HL-60/S4 (cell line): Measurements from ENCODE around the gene NOD1.

Experiments
- in situ Hi-C: fragments of 300-500 bp; cut with MboI; formaldehyde crosslinking; loops from 2 replicates; pipeline ENCODE4 v1.14.3; 2022; ENCODE audit warnings: low sequenced_read_pairs

The NOD1 gene

GRCh38 chr7:30472081-30472783 lies 6.4 kb downstream of the NOD1 start:
- in situ Hi-C loops, result no loop called here

GRCh38 chr7:30471205-30471604 lies 7.4 kb downstream of the NOD1 start:
- in situ Hi-C loops, result no loop called here

- in situ Hi-C loops, result no loop called here
These were observed 7.8 kb downstream of the NOD1 start for GRCh38 chr7:30470771-30471170.

GRCh38 chr7:30470163-30470770 lies 8.3 kb downstream of the NOD1 start:
- in situ Hi-C loops, result no loop called here

GRCh38 chr7:30469303-30469702 lies 9.3 kb downstream of the NOD1 start:
- in situ Hi-C loops, result no loop called here

- in situ Hi-C loops, result no loop called here
These were observed 9.8 kb downstream of the NOD1 start for GRCh38 chr7:30468791-30469190.

- in situ Hi-C loops, result no loop called here
These were observed 10.5 kb downstream of the NOD1 start for GRCh38 chr7:30468041-30468440.

GRCh38 chr7:30467271-30467670 lies 11.3 kb downstream of the NOD1 start:
- in situ Hi-C loops, result no loop called here

- in situ Hi-C loops, result no loop called here
These were observed 12.3 kb downstream of the NOD1 start for GRCh38 chr7:30466266-30466665.

- in situ Hi-C loops, result no loop called here
These were observed 12.8 kb downstream of the NOD1 start for GRCh38 chr7:30465811-30466180.

- in situ Hi-C loops, result no loop called here
These were observed 13.4 kb downstream of the NOD1 start for GRCh38 chr7:30465046-30465810.

GRCh38 chr7:30464231-30464671 lies 14.3 kb downstream of the NOD1 start:
- in situ Hi-C loops, result no loop called here

GRCh38 chr7:30463405-30464145 lies 15.0 kb downstream of the NOD1 start:
- in situ Hi-C loops, result no loop called here

GRCh38 chr7:30462179-30462578 lies 16.4 kb downstream of the NOD1 start:
- in situ Hi-C loops, result no loop called here

GRCh38 chr7:30460246-30460633 lies 18.3 kb downstream of the NOD1 start:
- in situ Hi-C loops, result no loop called here

GRCh38 chr7:30459591-30460245 lies 18.9 kb downstream of the NOD1 start:
- in situ Hi-C loops, result no loop called here

GRCh38 chr7:30458311-30458710 lies 20.3 kb downstream of the NOD1 start:
- in situ Hi-C loops, result no loop called here

GRCh38 chr7:30453921-30454320 lies 24.7 kb downstream of the NOD1 start:
- in situ Hi-C loops, result no loop called here

GRCh38 chr7:30453016-30453415 lies 25.6 kb downstream of the NOD1 start:
- in situ Hi-C loops, result no loop called here

GRCh38 chr7:30452280-30452930 lies 26.2 kb downstream of the NOD1 start:
- in situ Hi-C loops, result no loop called here
